ENCODE data around the gene LRRC47.

Gene LRRC47

GRCh38 chr1:3762873-3763228 lies 33.4 kb downstream of the LRRC47 start:
- H3K27ac ChIP-seq: no peak overlapping the region
- H3K36me3 ChIP-seq: no peaks in the 10 kb centered on the region
- TF ChIP-seq, protein P1, sequence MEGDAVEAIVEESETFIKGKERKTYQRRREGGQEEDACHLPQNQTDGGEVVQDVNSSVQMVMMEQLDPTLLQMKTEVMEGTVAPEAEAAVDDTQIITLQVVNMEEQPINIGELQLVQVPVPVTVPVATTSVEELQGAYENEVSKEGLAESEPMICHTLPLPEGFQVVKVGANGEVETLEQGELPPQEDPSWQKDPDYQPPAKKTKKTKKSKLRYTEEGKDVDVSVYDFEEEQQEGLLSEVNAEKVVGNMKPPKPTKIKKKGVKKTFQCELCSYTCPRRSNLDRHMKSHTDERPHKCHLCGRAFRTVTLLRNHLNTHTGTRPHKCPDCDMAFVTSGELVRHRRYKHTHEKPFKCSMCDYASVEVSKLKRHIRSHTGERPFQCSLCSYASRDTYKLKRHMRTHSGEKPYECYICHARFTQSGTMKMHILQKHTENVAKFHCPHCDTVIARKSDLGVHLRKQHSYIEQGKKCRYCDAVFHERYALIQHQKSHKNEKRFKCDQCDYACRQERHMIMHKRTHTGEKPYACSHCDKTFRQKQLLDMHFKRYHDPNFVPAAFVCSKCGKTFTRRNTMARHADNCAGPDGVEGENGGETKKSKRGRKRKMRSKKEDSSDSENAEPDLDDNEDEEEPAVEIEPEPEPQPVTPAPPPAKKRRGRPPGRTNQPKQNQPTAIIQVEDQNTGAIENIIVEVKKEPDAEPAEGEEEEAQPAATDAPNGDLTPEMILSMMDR (IDR thresholded peaks at IDR 0.05): no peak
- peaks cover 0 to 47% of the 10 kb centered on the region in 2 donors for H3K27me3 ChIP-seq
- DNase-seq: no peak
- H3K4me1 ChIP-seq: no peaks in the 10 kb centered on the region
- H3K9me3 ChIP-seq: no peaks in the 10 kb centered on the region
- no peak overlapping the region for H3K4me3 ChIP-seq
- intact Hi-C loops (cut with DNase I; ENCODE audit: low total_unique reads): no loop called here

DNA sequence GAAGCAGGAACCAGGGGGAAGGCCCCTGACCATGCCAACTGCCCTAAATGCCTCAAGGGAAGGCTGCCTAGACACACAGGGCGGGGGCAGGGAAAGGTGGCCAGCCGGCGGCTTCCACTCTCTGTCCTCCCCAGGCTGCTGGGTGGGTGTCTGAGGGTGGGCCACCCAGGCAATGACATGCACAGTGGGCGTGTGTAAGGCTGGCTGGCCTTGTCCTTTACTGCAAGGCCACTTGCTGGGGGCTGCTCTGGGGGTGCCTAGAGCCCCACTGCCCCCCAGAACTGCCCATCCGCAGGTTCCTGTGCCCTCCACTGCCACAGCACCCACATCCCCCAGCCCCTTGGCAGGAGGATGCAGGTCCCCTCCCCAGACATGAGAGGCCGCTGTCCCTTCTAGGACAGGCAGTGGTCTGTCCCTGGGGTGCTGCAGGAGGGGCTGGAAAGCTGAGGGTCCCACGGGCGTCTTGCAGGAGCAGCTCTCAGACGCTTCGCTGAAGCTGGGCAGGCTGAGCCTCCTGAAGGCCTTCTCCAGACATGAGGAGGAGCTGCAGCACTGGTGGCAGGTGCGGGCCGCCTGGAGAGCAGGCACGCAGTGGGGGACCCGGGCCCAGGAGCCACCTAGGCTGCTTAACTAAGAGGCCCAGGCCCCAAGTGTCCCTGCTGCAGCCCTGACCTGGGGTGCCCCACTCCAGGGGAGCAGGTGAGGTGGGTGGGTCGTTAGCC lies 34.0 kb downstream of the LRRC47 start:
- Histone ChIP-seq H3K4me1 (no peaks in the 10 kb centered on the region), H3K9me3 (no peaks in the 10 kb centered on the region), H3K36me3 (no peaks in the 10 kb centered on the region), H3K4me3 (no peak overlapping the region), H3K27ac (no peak overlapping the region), H3K27me3 (peaks cover 0 to 43% of the 10 kb centered on the region in 2 donors)
- intact Hi-C loops (cut with DNase I; ENCODE audit: low total_unique reads): no loop called here
- no peak for DNase-seq
- TF ChIP-seq, protein P1 (IDR thresholded peaks at IDR 0.05): no peak

DNA sequence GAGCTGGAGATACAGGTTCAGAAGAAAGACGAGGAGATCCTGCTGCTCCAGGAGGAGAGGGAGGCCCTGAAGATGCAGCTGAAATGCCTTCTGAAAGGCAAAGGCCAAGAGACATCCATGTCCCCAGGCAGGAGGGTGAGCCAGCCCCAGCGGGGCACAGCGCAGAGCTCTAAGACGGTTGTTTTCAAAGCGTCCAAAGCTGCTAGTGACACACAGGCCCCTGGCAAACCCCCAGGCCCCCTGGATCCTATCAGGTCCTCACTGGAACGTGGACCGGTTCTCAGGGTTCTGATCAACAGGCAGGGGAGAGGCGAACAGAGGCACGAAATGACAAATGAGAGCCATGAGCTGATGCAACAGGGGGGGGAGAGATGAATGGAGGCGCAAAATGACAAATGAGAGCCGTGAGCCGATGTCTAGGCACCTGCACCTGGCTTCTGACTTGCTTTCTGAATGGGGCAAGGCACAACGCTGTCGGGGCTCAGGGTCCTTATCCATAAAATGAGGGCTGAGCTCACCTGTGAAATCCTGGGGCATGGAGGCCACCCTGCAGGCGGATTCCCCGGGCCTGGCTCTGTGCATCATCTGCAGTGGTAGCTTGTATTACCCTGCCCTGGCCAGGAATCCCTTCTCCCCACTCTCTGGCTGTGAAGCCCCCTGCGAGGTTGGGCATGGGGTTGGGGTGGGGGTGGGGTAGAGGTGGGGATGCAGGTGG lies 34.8 kb downstream of the LRRC47 start:
- Histone ChIP-seq H3K27me3 (peaks cover 0 to 45% of the 10 kb centered on the region in 2 donors), H3K9me3 (no peaks in the 10 kb centered on the region), H3K36me3 (no peaks in the 10 kb centered on the region), H3K27ac (no peak overlapping the region), H3K4me3 (no peak overlapping the region), H3K4me1 (no peaks in the 10 kb centered on the region)
- no peak for DNase-seq
- TF ChIP-seq, protein P1 (IDR thresholded peaks at IDR 0.05): no peak
- intact Hi-C loops (cut with DNase I; ENCODE audit: low total_unique reads): no loop called here

DNA sequence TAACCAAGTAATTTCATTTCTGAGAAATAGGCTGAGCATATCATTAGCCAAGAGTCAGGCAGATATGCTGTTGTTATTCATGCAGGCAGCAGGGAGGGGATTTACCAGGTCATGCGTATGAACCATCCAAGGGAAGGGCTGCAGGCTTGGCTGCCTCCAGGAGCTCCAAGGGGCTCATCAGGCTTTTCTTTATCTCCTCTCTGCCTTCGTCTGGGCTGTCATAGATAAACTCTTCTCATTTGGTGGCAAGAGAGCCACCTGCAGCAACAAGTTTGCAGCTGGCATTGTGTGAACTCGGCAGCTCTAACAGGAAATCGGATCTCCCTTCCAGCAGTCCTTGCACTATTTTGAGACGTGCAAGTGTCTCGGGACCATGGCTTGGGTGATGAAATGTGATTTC lies 36.5 kb downstream of the LRRC47 start:
- DNase-seq: no peak

GRCh38 chr1:3759164-3759563 lies 37.1 kb downstream of the LRRC47 start:
- Histone ChIP-seq H3K4me3 (no peak overlapping the region), H3K9me3 (no peaks in the 10 kb centered on the region), H3K4me1 (no peaks in the 10 kb centered on the region), H3K27ac (no peak overlapping the region), H3K27me3 (peaks cover 0 to 68% of the 10 kb centered on the region in 2 donors), H3K36me3 (no peaks in the 10 kb centered on the region)
- TF ChIP-seq, protein P1 (IDR thresholded peaks at IDR 0.05): no peak
- intact Hi-C loops (cut with DNase I; ENCODE audit: low total_unique reads): no loop called here
- no peak for DNase-seq

More for the DNA sequence above, 36.5 kb downstream of the LRRC47 start:
- Histone ChIP-seq H3K9me3 (no peaks in the 10 kb centered on the region), H3K4me1 (no peaks in the 10 kb centered on the region), H3K27me3 (peaks cover 0 to 62% of the 10 kb centered on the region in 2 donors), H3K27ac (no peak overlapping the region), H3K36me3 (no peaks in the 10 kb centered on the region), H3K4me3 (no peak overlapping the region)
- intact Hi-C loops (cut with DNase I; ENCODE audit: low total_unique reads): no loop called here
- TF ChIP-seq, protein P1 (IDR thresholded peaks at IDR 0.05): no peak

Measured in tibial artery (tissue), 4 donors.